ENCODE results near the gene USP24. TPM values are rescaled to one million over a fixed set of nuclear protein-coding genes. Genes with fewer than 3 reads are reported as not detected.

The USP24 gene
- polyA plus RNA-seq, 5 donors: 31.9 to 54.4 (median 46.8) TPM

DNA sequence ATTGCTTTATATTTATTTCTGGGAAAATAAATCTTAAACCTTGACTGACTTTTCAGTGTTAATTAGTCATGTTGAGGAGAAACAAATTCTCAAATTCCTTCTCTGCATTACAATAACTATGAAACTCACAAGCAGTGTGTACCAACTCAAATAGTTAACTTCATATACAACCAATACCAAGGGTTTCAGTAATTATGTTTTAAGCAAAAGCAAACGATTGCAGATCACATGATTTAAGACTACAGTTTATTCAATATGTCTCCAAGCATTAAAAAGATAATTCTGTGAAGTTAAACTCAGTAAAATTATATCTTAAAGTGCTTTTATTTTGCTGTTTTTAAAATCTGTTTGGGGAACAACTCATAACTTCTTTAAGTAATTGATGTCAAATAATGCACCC is 147.2 kb downstream of the USP24 start:
- DNase-seq: no peak

- DNase-seq: no peak
Measured at GRCh38 chr1:55067022-55067778, 148.0 kb downstream of the USP24 start.

GRCh38 chr1:55065648-55066047 is 149.5 kb downstream of the USP24 start:
- no peak for DNase-seq

- no peak for DNase-seq
Measured at GRCh38 chr1:55064861-55065263, 150.3 kb downstream of the USP24 start.

DNA sequence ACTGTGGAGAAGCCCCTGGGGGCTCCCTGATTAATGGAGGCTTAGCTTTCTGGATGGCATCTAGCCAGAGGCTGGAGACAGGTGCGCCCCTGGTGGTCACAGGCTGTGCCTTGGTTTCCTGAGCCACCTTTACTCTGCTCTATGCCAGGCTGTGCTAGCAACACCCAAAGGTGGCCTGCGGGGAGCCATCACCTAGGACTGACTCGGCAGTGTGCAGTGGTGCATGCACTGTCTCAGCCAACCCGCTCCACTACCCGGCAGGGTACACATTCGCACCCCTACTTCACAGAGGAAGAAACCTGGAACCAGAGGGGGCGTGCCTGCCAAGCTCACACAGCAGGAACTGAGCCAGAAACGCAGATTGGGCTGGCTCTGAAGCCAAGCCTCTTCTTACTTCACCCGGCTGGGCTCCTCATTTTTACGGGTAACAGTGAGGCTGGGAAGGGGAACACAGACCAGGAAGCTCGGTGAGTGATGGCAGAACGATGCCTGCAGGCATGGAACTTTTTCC is 151.0 kb downstream of the USP24 start:
- DNase-seq: no peak

GRCh38 chr1:55063577-55063942 is 151.6 kb downstream of the USP24 start:
- DNase-seq: no peak

DNA sequence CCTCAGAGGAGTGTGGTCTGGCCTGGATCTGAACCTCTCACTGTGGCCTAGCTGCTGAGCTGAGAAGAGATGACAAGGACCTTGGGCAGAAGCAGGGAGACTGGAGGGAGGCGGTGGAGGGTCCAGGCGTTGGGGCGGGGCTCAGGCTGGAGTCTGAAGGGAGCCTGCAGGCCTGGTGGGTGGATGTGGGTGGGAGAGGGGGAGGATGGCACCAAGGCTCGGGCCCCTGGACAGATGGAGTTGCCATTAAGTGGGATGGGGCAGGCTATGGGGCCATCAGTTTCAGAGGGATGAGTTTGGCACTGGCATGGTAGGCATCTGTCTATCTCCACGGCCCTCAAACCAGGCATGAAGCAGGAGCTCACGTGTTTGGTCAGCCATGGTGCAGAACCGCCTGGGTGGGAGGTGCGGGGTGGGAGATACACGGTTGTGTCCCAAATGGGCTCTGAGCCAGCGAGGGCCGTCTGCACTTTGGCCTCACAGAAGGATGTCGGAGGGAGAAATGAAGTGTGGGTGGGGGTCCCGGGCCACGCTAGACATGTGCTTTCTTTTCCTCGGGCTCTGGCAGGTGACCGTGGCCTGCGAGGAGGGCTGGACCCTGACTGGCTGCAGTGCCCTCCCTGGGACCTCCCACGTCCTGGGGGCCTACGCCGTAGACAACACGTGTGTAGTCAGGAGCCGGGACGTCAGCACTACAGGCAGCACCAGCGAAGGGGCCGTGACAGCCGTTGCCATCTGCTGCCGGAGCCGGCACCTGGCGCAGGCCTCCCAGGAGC is 152.2 kb downstream of the USP24 start:
- no peak for DNase-seq

GRCh38 chr1:55061706-55062321 is 153.3 kb downstream of the USP24 start:
- DNase-seq: no peak

- DNase-seq: no peak
Measured at GRCh38 chr1:55061000-55061705, 154.0 kb downstream of the USP24 start.

GRCh38 chr1:55060133-55060999 is 154.8 kb downstream of the USP24 start:
- DNase-seq: no peak

GRCh38 chr1:55059302-55060132 is 155.6 kb downstream of the USP24 start:
- no peak for DNase-seq

DNA sequence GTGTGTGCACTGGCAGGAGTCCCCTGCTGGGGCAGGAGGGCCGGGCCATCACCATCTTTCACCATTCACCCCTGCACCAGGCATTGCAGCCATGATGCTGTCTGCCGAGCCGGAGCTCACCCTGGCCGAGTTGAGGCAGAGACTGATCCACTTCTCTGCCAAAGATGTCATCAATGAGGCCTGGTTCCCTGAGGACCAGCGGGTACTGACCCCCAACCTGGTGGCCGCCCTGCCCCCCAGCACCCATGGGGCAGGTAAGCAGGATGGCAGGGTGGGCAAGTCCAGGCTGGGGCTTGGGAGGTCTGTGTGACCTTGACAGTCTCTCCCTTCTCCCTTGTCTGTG is 157.2 kb downstream of the USP24 start:
- no peak for DNase-seq

DNA sequence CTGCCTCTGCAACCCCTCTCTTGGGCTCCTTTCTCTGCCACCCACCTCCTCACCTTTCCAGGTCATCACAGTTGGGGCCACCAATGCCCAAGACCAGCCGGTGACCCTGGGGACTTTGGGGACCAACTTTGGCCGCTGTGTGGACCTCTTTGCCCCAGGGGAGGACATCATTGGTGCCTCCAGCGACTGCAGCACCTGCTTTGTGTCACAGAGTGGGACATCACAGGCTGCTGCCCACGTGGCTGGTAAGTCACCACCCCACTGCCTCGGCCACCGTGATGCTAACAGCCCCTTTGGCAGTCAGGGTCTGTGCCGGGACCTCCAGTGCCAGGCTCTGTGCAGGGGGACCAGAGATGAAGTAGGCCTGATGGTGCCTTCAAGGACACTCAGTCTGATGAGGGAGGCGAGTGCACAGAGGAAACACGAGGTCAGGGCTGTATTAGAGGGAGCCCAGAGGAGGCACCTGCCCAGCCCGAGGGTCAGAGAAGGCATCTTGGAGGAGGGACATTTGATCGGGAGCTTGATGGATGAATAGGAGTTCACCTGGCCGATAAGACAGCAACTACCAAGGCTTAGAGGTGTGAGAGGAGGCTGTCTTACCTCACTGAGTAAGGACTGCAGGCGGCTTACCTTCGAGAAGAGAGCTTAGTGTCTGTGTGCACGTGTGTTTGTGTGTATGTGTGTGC is 157.8 kb downstream of the USP24 start:
- no peak for DNase-seq

- DNase-seq: no peak
Measured at GRCh38 chr1:55056632-55056992, 158.6 kb downstream of the USP24 start.

- no peak for DNase-seq
Measured at GRCh38 chr1:55055951-55056631, 159.1 kb downstream of the USP24 start.

DNA sequence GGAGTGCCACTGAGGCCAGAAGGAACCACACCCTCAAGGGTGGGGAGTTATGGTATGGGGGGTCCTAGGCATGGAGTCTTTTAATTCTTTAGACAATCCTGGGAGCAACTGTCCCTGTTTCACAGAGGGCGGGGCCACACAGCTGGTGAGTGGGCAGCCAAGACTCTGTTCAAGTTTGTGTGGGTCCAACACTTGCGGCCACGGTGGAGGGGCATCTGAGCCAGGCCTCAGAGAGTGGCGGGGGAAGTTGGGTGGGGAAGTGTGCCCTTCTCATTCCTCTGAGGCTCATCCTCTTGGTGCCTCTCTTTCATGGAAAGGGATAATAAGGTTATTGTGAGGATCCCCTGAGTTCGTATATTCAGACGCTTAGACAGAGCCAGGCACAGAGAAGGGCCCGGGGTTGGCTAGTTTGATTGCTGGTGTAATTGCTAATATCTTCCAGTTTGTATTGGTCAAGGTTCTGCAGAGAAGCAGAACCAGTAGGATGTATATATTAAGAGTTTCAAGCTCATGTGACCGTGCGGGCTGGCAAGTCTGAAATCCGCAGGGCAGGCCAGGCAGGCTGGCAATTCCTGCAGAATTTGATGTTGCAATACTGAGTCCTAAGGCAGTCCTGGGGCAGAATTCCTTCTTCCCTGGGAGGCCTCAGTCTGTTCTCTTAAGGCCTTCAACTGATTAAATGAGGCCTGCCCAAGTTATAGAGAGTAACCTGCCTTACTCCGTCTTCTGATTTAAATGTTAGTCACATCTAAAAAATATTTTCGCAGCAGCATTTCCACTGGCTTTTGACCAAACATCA is 159.9 kb downstream of the USP24 start:
- no peak for DNase-seq

GRCh38 chr1:55054396-55054795 is 160.8 kb downstream of the USP24 start:
- DNase-seq: no peak

DNA sequence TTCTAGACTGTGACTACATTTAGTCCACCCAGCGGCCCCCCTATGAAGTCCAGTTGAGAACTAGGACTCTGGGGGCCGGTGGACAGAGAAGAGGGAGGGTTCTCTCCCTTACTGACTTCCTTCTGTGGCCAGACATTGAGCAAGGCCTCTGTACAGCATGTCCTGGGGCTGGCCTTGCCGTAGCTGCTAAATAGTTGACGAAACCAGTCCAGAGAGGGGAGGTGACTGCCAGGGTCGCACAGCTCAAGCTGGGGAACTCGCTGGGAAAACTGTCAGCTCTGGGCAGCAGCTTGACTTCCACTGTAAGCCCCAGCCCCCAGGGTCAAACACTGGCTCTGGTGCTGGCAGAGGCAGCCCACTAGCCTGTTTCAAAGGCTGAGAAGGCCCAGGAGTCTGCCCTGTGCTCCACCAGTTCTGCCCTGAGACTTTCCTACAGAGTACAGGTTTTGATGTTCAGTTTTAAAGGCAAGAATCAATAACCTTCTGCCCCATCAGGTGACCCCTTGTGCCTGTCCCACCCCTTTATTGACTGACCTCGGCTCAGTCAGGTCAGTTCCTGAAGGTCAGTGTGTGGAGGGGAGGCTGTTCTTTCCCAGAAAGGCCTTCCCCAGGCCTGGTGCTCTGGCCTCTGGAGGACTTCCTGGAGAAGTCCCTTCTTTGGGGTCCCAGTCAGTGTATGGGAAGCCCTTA is 161.8 kb downstream of the USP24 start:
- no peak for DNase-seq

Data from right lung (tissue), 5 donors.